NB4 (cell line): ENCODE data around the gene KSR2.

Experiments
- DNase-seq: peaks from one replicate; pipeline ENCODE4 v3.0.0; 2010; ENCODE audit warnings: low read depth
- H3K4me3 ChIP-seq: one replicate; pipeline ENCODE4 v1.5.1; 2011; ENCODE audit warnings: mild to moderate bottlenecking, low read depth, low read length, moderate library complexity
- CTCF ChIP-seq: IDR thresholded peaks from one replicate; pipeline ENCODE4 v1.5.1; 2012; ENCODE audit warnings: low read depth, low read length
- MAX ChIP-seq: IDR thresholded peaks from 2 replicates; pipeline ENCODE4 v1.6.1; 2011; ENCODE audit warnings: low read depth, low read length
- MYC ChIP-seq: IDR thresholded peaks from 2 replicates; pipeline ENCODE4 v1.6.1; 2011; ENCODE audit warnings: low read depth, low read length
- POLR2A ChIP-seq: IDR thresholded peaks from 2 replicates; pipeline ENCODE4 v1.6.1; 2011; ENCODE audit warnings: mild to moderate bottlenecking; ENCODE audit not compliant: insufficient read length; ENCODE audit errors: extremely low read depth

The KSR2 gene

GRCh38 chr12:117975006-117975405 lies 6.2 kb upstream of the KSR2 start:
- TF ChIP-seq POLR2A (no peak), CTCF (no peak), MYC (no peak), MAX (no peak)
- no peak overlapping the region for H3K4me3 ChIP-seq
- no peak for DNase-seq

- no peak for DNase-seq
- no peak overlapping the region for H3K4me3 ChIP-seq
- no peak for TF ChIP-seq MYC
- no peak for TF ChIP-seq POLR2A
- no peak for TF ChIP-seq CTCF
- TF ChIP-seq MAX: no peak
These were observed 3.5 kb upstream of the KSR2 start for GRCh38 chr12:117972301-117972700.

- H3K4me3 ChIP-seq: no peak overlapping the region
- DNase-seq: no peak
- TF ChIP-seq MAX: no peak
- no peak for TF ChIP-seq CTCF
- TF ChIP-seq POLR2A: no peak
- no peak for TF ChIP-seq MYC
These were observed 1.5 kb upstream of the KSR2 start for GRCh38 chr12:117970334-117970733.

GRCh38 chr12:117968151-117968789 lies 520 bp downstream of the KSR2 start:
- no peak overlapping the region for H3K4me3 ChIP-seq
- no peak for DNase-seq

GRCh38 chr12:117967512-117967911 lies 1.3 kb downstream of the KSR2 start:
- TF ChIP-seq POLR2A (no peak), MAX (no peak), CTCF (no peak), MYC (no peak)
- DNase-seq: no peak
- no peak overlapping the region for H3K4me3 ChIP-seq

More at GRCh38 chr12:117968151-117968789, 520 bp downstream of the KSR2 start:
- TF ChIP-seq POLR2A (no peak), MAX (no peak), MYC (no peak), CTCF (no peak)
